DLD1 (cell line): ENCODE measurements around the gene CEMP1.

Experiments used
- in situ Hi-C: cut with HindIII; loops from 2 replicates; pipeline ENCODE4 v1.10.0; 2017; ENCODE audit warnings: low sequenced_read_pairs

The CEMP1 gene

GRCh38 chr16:2507052-2507659 is 24.1 kb downstream of the CEMP1 start:
- in situ Hi-C loops = loop anchor here (10.0 kb wide), 1 partner anchor 122 kb away; no protein-coding TSS in a partner anchor

GRCh38 chr16:2505695-2506094 is 25.5 kb downstream of the CEMP1 start:
- in situ Hi-C loops = loop anchor here (10.0 kb wide), 1 partner anchor 121 kb away; no protein-coding TSS in a partner anchor

- in situ Hi-C loops = loop anchor here (10.0 kb wide), 1 partner anchor 117 kb away; no protein-coding TSS in a partner anchor
Observed at GRCh38 chr16:2501946-2502895, 29.0 kb downstream of the CEMP1 start.

GRCh38 chr16:2500918-2501750 is 30.1 kb downstream of the CEMP1 start:
- in situ Hi-C loops = loop anchor here (10.0 kb wide), 1 partner anchor 116 kb away; no protein-coding TSS in a partner anchor

- in situ Hi-C loops = loop anchor here (10.0 kb wide), 1 partner anchor 116 kb away; no protein-coding TSS in a partner anchor
Observed at GRCh38 chr16:2500430-2500917, 30.7 kb downstream of the CEMP1 start.

GRCh38 chr16:2499890-2500429 is 31.2 kb downstream of the CEMP1 start:
- in situ Hi-C loops = loop anchor here (10.0 kb wide), 1 partner anchor 115 kb away; no protein-coding TSS in a partner anchor

GRCh38 chr16:2499454-2499853 is 31.8 kb downstream of the CEMP1 start:
- in situ Hi-C loops = no loop called here

GRCh38 chr16:2498531-2499253 is 32.5 kb downstream of the CEMP1 start:
- in situ Hi-C loops = no loop called here

- in situ Hi-C loops = no loop called here
Observed at GRCh38 chr16:2497695-2498484, 33.3 kb downstream of the CEMP1 start.

GRCh38 chr16:2497116-2497630 is 34.0 kb downstream of the CEMP1 start:
- in situ Hi-C loops = no loop called here

GRCh38 chr16:2496223-2497115 is 34.7 kb downstream of the CEMP1 start:
- in situ Hi-C loops = no loop called here

- in situ Hi-C loops = no loop called here
Observed at GRCh38 chr16:2495041-2495440, 36.2 kb downstream of the CEMP1 start.

GRCh38 chr16:2494616-2495015 is 36.6 kb downstream of the CEMP1 start:
- in situ Hi-C loops = no loop called here

- in situ Hi-C loops = no loop called here
Observed at GRCh38 chr16:2493605-2494004, 37.6 kb downstream of the CEMP1 start.

- in situ Hi-C loops = no loop called here
Observed at GRCh38 chr16:2492292-2492691, 38.9 kb downstream of the CEMP1 start.

GRCh38 chr16:2490190-2491105 is 40.8 kb downstream of the CEMP1 start:
- in situ Hi-C loops = no loop called here

- in situ Hi-C loops = no loop called here
Observed at GRCh38 chr16:2489581-2489980, 41.6 kb downstream of the CEMP1 start.
